Thyroid gland (tissue), 4 donors: Measurements from ENCODE around the gene ADIG.

Source experiments
- POLR2A ChIP-seq, 2 donors: fragments of 450-650 bp; IDR thresholded peaks; one replicate each; pipeline ENCODE4 v1.6.1; 2017; ENCODE audit warnings: antibody characterized with exemption in 2 of 2, mild to moderate bottlenecking in 2 of 2, moderate library complexity in 1 of 2
- TF ChIP-seq, protein P1 (sequence below), 6 experiments: fragments of 200-600 bp in 3 of 6; fragments of 450-650 bp in 3 of 6; sonication (generic) in 3 of 6; IDR thresholded peaks; one replicate each; pipeline ENCODE4 v1.5.1; 2016 to 2019; ENCODE audit warnings: antibody characterized with exemption in 6 of 6, mild to moderate bottlenecking in 2 of 6, inconsistent platforms in 1 of 6, moderate library complexity in 1 of 6

DNA sequence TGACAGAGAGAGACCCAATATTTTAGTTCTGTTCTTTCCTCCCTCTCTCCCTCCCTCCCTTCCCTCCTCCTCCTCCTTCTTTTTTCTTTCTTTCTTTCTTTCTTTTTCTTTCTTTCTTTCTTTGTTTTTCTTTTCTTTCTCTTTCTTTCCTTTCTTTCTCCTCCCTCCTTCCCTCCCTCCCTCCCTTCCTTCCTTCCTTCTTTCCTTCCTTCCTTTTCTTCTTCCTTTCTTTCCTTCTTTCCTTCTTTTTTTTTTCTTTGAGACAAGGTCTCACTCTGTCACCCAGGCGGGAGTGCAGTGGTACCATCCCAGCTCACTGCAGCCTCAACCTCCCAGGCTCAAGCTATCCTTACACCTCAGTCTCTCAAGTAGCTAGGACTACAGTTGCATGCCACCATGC is 49.0 kb downstream of the ADIG start:
- TF ChIP-seq, protein P1, sequence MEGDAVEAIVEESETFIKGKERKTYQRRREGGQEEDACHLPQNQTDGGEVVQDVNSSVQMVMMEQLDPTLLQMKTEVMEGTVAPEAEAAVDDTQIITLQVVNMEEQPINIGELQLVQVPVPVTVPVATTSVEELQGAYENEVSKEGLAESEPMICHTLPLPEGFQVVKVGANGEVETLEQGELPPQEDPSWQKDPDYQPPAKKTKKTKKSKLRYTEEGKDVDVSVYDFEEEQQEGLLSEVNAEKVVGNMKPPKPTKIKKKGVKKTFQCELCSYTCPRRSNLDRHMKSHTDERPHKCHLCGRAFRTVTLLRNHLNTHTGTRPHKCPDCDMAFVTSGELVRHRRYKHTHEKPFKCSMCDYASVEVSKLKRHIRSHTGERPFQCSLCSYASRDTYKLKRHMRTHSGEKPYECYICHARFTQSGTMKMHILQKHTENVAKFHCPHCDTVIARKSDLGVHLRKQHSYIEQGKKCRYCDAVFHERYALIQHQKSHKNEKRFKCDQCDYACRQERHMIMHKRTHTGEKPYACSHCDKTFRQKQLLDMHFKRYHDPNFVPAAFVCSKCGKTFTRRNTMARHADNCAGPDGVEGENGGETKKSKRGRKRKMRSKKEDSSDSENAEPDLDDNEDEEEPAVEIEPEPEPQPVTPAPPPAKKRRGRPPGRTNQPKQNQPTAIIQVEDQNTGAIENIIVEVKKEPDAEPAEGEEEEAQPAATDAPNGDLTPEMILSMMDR (IDR thresholded peaks at IDR 0.05) = no peak
- TF ChIP-seq POLR2A (IDR thresholded peaks at IDR 0.05) = no peak
